ENCODE results near the gene ITM2B. TPM values are rescaled to one million over a fixed set of nuclear protein-coding genes. Genes with fewer than 3 reads are reported as not detected.

Gene ITM2B
- total and polyA plus RNA-seq, 10 of the 15 experiments (the other 5 are each of a cell fraction or from before 2014, with no cell fraction given) = 2.5 to 18.1 (median 4.9) TPM

DNA sequence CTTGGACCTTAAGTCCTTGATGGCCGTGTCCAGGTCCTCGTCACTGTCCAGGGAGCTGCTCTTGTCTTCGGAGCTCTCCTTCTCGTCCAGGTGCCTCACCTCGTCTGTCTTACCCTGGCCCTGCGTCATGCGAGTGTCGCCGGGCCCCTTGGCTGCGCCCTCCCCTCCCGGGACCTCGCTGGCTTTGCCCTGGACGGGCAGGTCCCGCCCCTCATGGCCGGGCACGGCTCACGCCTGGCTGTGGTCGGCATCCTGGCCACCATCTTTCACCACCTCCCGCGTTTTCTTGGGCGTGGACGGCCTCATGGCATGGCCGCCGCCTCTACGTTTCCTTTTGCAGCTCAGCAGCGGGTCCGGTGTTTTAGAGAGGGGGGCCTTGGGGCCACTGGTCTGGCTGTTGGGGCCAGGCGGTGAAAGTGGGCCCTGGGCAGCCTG is 85.4 kb downstream of the ITM2B start (continued):
- TF ChIP-seq, protein P1, sequence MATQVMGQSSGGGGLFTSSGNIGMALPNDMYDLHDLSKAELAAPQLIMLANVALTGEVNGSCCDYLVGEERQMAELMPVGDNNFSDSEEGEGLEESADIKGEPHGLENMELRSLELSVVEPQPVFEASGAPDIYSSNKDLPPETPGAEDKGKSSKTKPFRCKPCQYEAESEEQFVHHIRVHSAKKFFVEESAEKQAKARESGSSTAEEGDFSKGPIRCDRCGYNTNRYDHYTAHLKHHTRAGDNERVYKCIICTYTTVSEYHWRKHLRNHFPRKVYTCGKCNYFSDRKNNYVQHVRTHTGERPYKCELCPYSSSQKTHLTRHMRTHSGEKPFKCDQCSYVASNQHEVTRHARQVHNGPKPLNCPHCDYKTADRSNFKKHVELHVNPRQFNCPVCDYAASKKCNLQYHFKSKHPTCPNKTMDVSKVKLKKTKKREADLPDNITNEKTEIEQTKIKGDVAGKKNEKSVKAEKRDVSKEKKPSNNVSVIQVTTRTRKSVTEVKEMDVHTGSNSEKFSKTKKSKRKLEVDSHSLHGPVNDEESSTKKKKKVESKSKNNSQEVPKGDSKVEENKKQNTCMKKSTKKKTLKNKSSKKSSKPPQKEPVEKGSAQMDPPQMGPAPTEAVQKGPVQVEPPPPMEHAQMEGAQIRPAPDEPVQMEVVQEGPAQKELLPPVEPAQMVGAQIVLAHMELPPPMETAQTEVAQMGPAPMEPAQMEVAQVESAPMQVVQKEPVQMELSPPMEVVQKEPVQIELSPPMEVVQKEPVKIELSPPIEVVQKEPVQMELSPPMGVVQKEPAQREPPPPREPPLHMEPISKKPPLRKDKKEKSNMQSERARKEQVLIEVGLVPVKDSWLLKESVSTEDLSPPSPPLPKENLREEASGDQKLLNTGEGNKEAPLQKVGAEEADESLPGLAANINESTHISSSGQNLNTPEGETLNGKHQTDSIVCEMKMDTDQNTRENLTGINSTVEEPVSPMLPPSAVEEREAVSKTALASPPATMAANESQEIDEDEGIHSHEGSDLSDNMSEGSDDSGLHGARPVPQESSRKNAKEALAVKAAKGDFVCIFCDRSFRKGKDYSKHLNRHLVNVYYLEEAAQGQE (IDR thresholded peaks at IDR 0.05; ENCODE audit: low read depth, low read length) = no peak
- TF ChIP-seq EED (IDR thresholded peaks at IDR 0.05; ENCODE audit: low read depth) (no peak), CHD4 (IDR thresholded peaks at IDR 0.05) (no peak)

DNA sequence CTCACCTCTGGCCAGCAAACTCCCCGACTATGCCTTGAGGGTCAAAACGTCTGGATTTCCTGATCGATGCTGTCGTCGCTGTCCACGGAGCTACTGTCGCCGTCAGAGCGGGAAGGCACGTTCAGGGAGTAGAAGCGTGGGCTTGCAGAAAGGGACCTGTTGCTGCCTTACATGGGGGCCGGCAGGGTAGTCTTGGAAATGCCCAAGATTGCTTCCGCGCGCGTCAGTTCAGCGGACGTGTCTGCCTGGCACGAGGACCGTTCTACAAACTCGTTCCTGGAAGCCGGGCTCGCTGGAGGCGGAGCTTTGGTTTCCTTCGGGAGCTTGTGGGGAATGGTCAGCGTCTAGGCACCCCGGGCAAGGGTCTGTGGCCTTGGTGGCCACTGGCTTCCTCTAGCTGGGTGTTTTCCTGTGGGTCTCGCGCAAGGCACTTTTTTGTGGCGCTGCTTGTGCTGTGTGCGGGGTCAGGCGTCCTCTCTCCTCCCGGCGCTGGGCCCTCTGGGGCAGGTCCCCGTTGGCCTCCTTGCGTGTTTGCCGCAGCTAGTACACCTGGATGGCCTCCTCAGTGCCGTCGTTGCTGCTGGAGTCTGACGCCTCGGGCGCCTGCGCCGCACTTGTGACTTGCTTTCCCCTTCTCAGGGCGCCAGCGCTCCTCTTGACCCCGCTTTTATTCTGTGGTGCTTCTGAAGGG is 86.0 kb downstream of the ITM2B start:
- ChIA-PET POLR2A (no interaction called here), RAD21 (ENCODE audit: unreplicated experiment) (interaction anchor here (0.6 kb wide), 1 partner anchor 589 kb away, joined by 3 read pairs; no protein-coding TSS in a partner anchor), SMC1A (ENCODE audit: uncharacterized antibody, unreplicated experiment) (no interaction called here), CTCF (no interaction called here)
- H3K4me1 ChIP-seq (ENCODE audit: control insufficient read depth, insufficient read depth, low read length) = no peaks in the 10 kb centered on the region
- no peak overlapping the region for H3K9ac ChIP-seq (ENCODE audit: control insufficient read depth, insufficient read depth, low read length)
- H3K27ac ChIP-seq (ENCODE audit: control insufficient read depth, insufficient read depth) = no peak overlapping the region
- H2AFZ ChIP-seq (ENCODE audit: control insufficient read depth, low read depth, low read length) = no peak overlapping the region
- peaks cover 34% of the 10 kb centered on the region; the same call in 2 of the 3 replicates for H3K9me3 ChIP-seq (replicated peaks; ENCODE audit: control insufficient read depth, insufficient read depth, low read length)
- H3K27me3 ChIP-seq (replicated peaks in 1 of 2; ENCODE audit: control insufficient read depth in 2 of 2, insufficient read depth in 2 of 2, low read length in 1 of 2) = peaks cover 0 to 2% of the 10 kb centered on the region in 2 experiments; a peak in 1 of 4 replicates
- 61% methylated on average over 44 of the region's 47 CpGs for WGBS (ENCODE audit: insufficient coverage, insufficient replicate concordance, low lambda C conversion rate, missing lambda C conversion rate)
- H3K79me2 ChIP-seq (ENCODE audit: control insufficient read depth, insufficient read depth, low read length) = no peaks in the 10 kb centered on the region; the same call in 1 of the 2 replicates
- H3K4me3 ChIP-seq = no peak overlapping the region
- in situ Hi-C loops (cut with MboI) = no loop called here
- peak overlapping the region; percentile 60; the same call in 1 of the 2 replicates for H3K4me2 ChIP-seq (ENCODE audit: control insufficient read depth, insufficient read depth)
- no peaks in the 10 kb centered on the region for H4K20me1 ChIP-seq (ENCODE audit: control insufficient read depth, insufficient read depth)
- no TSS peak for BruUV-seq (replicated peaks)
- DNase-seq (ENCODE audit: low read depth, low spot score) (no peak), FAIRE-seq (no peak), ATAC-seq (no peak)
- intact Hi-C loops (cut with micrococcal nuclease; ENCODE audit: unreplicated experiment) = no loop called here
- peaks cover 0 to 27% of the 10 kb centered on the region in 2 experiments; a peak in 3 of 4 replicates for H3K36me3 ChIP-seq (ENCODE audit: control insufficient read depth in 2 of 2, insufficient read depth in 2 of 2, low read length in 1 of 2)
- TF ChIP-seq MTA3 (IDR thresholded peaks at IDR 0.05; ENCODE audit: borderline replicate concordance, low read length) = no peak
- no peak for TF ChIP-seq NR2C2 (IDR thresholded peaks at IDR 0.05; ENCODE audit: borderline replicate concordance, control insufficient read depth, insufficient read length, low read depth)
- no peak for TF ChIP-seq NFYB (IDR thresholded peaks at IDR 0.05; ENCODE audit: insufficient read depth, low read depth, low read length)
- no peak for TF ChIP-seq ZNF274 (IDR thresholded peaks at IDR 0.05; ENCODE audit: insufficient read depth, insufficient read length)
- TF ChIP-seq, protein P2, sequence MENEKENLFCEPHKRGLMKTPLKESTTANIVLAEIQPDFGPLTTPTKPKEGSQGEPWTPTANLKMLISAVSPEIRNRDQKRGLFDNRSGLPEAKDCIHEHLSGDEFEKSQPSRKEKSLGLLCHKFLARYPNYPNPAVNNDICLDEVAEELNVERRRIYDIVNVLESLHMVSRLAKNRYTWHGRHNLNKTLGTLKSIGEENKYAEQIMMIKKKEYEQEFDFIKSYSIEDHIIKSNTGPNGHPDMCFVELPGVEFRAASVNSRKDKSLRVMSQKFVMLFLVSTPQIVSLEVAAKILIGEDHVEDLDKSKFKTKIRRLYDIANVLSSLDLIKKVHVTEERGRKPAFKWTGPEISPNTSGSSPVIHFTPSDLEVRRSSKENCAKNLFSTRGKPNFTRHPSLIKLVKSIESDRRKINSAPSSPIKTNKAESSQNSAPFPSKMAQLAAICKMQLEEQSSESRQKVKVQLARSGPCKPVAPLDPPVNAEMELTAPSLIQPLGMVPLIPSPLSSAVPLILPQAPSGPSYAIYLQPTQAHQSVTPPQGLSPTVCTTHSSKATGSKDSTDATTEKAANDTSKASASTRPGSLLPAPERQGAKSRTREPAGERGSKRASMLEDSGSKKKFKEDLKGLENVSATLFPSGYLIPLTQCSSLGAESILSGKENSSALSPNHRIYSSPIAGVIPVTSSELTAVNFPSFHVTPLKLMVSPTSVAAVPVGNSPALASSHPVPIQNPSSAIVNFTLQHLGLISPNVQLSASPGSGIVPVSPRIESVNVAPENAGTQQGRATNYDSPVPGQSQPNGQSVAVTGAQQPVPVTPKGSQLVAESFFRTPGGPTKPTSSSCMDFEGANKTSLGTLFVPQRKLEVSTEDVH (IDR thresholded peaks at IDR 0.05; ENCODE audit: low read depth, partially characterized antibody) = no peak
- no peak for TF ChIP-seq RUNX3 (IDR thresholded peaks at IDR 0.05; ENCODE audit: low read length)
- no peak for TF ChIP-seq HDGF (IDR thresholded peaks at IDR 0.05)
- TF ChIP-seq, protein P3, sequence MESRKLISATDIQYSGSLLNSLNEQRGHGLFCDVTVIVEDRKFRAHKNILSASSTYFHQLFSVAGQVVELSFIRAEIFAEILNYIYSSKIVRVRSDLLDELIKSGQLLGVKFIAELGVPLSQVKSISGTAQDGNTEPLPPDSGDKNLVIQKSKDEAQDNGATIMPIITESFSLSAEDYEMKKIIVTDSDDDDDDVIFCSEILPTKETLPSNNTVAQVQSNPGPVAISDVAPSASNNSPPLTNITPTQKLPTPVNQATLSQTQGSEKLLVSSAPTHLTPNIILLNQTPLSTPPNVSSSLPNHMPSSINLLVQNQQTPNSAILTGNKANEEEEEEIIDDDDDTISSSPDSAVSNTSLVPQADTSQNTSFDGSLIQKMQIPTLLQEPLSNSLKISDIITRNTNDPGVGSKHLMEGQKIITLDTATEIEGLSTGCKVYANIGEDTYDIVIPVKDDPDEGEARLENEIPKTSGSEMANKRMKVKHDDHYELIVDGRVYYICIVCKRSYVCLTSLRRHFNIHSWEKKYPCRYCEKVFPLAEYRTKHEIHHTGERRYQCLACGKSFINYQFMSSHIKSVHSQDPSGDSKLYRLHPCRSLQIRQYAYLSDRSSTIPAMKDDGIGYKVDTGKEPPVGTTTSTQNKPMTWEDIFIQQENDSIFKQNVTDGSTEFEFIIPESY (IDR thresholded peaks at IDR 0.05) = no peak
- TF ChIP-seq NFXL1 (IDR thresholded peaks at IDR 0.05; ENCODE audit: borderline replicate concordance) = no peak
- TF ChIP-seq ESRRA (IDR thresholded peaks at IDR 0.05; ENCODE audit: low read length) = no peak
- TF ChIP-seq SIN3A (IDR thresholded peaks at IDR 0.05; ENCODE audit: low read depth, low read length) = no peak

Data from GM12878 (cell line).